Uterus (tissue), 2 donors: ENCODE results near the gene PRADC1.

Experiments used
- POLR2A ChIP-seq, 2 donors: fragments of 450-650 bp; IDR thresholded peaks; one replicate each; pipeline ENCODE4 v1.6.1; 2016; ENCODE audit warnings: antibody characterized with exemption in 2 of 2, mild to moderate bottlenecking in 1 of 2, moderate library complexity in 1 of 2
- TF ChIP-seq, protein P1 (sequence below), 4 experiments: fragments of 200-600 bp in 2 of 4; fragments of 450-650 bp in 2 of 4; sonication (generic) in 2 of 4; IDR thresholded peaks; one replicate each; pipeline ENCODE4 v1.5.1; 2016 to 2019; ENCODE audit warnings: antibody characterized with exemption in 4 of 4, mild to moderate bottlenecking in 2 of 4, moderate library complexity in 1 of 4

DNA sequence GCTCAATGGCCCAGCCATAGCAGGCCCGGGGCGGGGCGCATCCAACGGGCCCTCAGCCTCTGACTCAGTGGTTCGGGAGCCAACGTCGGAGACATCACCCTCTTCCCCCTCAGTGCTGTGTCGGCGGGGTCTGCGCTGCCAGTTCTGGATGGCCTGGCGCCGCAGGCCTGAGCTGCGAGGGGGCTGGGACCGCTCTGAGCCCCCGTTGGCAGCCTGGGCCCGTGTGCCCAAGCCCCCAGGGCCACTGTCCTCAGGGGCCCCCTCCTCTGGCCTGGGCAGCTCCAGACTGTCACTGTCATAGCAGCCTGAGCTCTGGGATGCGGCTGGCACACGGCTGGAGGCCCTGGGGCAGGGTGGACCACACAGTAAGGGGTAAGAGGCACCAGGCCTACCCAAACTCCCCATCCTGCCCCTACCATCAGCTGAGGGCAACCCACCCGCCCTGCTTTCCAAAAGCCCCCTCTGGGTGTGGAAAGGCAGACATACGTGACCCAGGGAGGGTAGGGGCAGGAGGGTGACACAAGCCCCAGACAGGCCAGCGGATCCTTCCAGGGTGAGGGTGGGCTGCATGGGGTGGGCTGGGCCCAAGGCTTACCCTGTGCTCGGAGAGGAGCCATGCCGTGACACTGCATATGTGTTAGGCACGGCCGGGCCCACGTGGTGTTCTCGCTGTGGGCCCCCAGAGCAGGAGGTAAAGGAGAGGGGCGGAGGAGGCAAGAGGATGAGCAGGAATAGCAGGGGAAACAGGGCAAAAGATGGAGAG, 32.4 kb upstream of the PRADC1 start:
- TF ChIP-seq, protein P1, sequence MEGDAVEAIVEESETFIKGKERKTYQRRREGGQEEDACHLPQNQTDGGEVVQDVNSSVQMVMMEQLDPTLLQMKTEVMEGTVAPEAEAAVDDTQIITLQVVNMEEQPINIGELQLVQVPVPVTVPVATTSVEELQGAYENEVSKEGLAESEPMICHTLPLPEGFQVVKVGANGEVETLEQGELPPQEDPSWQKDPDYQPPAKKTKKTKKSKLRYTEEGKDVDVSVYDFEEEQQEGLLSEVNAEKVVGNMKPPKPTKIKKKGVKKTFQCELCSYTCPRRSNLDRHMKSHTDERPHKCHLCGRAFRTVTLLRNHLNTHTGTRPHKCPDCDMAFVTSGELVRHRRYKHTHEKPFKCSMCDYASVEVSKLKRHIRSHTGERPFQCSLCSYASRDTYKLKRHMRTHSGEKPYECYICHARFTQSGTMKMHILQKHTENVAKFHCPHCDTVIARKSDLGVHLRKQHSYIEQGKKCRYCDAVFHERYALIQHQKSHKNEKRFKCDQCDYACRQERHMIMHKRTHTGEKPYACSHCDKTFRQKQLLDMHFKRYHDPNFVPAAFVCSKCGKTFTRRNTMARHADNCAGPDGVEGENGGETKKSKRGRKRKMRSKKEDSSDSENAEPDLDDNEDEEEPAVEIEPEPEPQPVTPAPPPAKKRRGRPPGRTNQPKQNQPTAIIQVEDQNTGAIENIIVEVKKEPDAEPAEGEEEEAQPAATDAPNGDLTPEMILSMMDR (IDR thresholded peaks at IDR 0.05) = no peak
- no peak for TF ChIP-seq POLR2A (IDR thresholded peaks at IDR 0.05)
